CD14-positive monocyte (primary cell): ENCODE measurements around the gene TECPR2. TPM values are rescaled to one million over a fixed set of nuclear protein-coding genes. Genes with fewer than 3 reads are reported as not detected.

Source experiments
- DNase-seq, 3 donors: peaks; one replicate each; pipeline ENCODE4 v3.0.0-alpha.2; 2011 to 2022
- H2AFZ ChIP-seq: 2 replicates; pipeline ENCODE4 v1.6.0; 2012; ENCODE audit warnings: mild to moderate bottlenecking, low read depth, low read length, inconsistent platforms; ENCODE audit not compliant: insufficient read depth, poor library complexity, severe bottlenecking
- H3K27ac ChIP-seq, 2 donors: 1 replicate in 1 of 2; 2 replicates in 1 of 2; pipeline ENCODE4 v1.5.1; 2012 to 2013; ENCODE audit warnings: low read length in 2 of 2, control low read depth in 1 of 2, inconsistent platforms in 1 of 2, low read depth in 1 of 2, mild to moderate bottlenecking in 1 of 2
- H3K27me3 ChIP-seq, 2 donors: one replicate each; pipeline versions ENCODE4 v1.6.0 to v1.6.1; 2011 to 2013; ENCODE audit warnings: low read length in 2 of 2; ENCODE audit not compliant: control insufficient read depth in 2 of 2, insufficient read depth in 2 of 2
- H3K36me3 ChIP-seq, 2 donors: replicated peaks in 1 of 2; 1 replicate in 1 of 2; 2 replicates in 1 of 2; pipeline versions ENCODE4 v1.5.1 to v1.6.1; 2012 to 2013; ENCODE audit warnings: low read length in 2 of 2, control low read depth in 1 of 2, inconsistent platforms in 1 of 2, mild to moderate bottlenecking in 1 of 2; ENCODE audit not compliant: insufficient read depth in 2 of 2, control insufficient read depth in 1 of 2
- H3K4me1 ChIP-seq, 2 donors: 1 replicate in 1 of 2; 2 replicates in 1 of 2; pipeline versions ENCODE4 v1.5.1 to v1.6.1; 2012 to 2013; ENCODE audit warnings: low read length in 2 of 2, control low read depth in 1 of 2, inconsistent platforms in 1 of 2, mild to moderate bottlenecking in 1 of 2, moderate library complexity in 1 of 2; ENCODE audit not compliant: insufficient read depth in 2 of 2, control insufficient read depth in 1 of 2
- H3K4me2 ChIP-seq: replicated peaks from 2 replicates; pipeline ENCODE3; 2012; ENCODE audit warnings: low read length, moderate library complexity, mild to moderate bottlenecking; ENCODE audit not compliant: poor library complexity, severe bottlenecking; ENCODE audit errors: extremely low read depth
- H3K4me3 ChIP-seq, 3 experiments: fragments of 200-600 bp in 1 of 3; sonication (generic) in 1 of 3; replicated peaks in 1 of 3; 1 replicate in 2 of 3; 2 replicates in 1 of 3; pipeline ENCODE4 v1.5.1; 2011 to 2013; ENCODE audit warnings: low read length in 3 of 3, mild to moderate bottlenecking in 3 of 3, control low read depth in 2 of 3, low read depth in 2 of 3, inconsistent platforms in 1 of 3, moderate library complexity in 1 of 3
- H3K79me2 ChIP-seq: 2 replicates; pipeline ENCODE4 v1.6.0; 2012; ENCODE audit warnings: mild to moderate bottlenecking, control low read depth, inconsistent platforms, low read length, moderate library complexity; ENCODE audit not compliant: insufficient read depth
- H3K9ac ChIP-seq: 2 replicates; pipeline ENCODE4 v1.6.0; 2017; ENCODE audit warnings: low read length, mild to moderate bottlenecking; ENCODE audit not compliant: insufficient read depth, poor library complexity, severe bottlenecking
- H3K9me3 ChIP-seq, 2 donors: replicated peaks in 1 of 2; 1 replicate in 1 of 2; 2 replicates in 1 of 2; pipeline versions ENCODE4 v1.5.1 to v1.6.1; 2012 to 2013; ENCODE audit warnings: low read length in 2 of 2, control low read depth in 1 of 2; ENCODE audit not compliant: control insufficient read depth in 1 of 2, insufficient read depth in 1 of 2
- H4K20me1 ChIP-seq: 2 replicates; pipeline ENCODE4 v1.6.0; 2012; ENCODE audit warnings: mild to moderate bottlenecking, low read length, control low read depth, moderate library complexity; ENCODE audit not compliant: insufficient read depth
- H3K27ac Mint-ChIP-seq, 7 donors: one replicate each; pipeline ENCODE4 v1.8.0; 2020; ENCODE audit warnings: mild to moderate bottlenecking in 7 of 7, mixed read lengths in 7 of 7, moderate library complexity in 6 of 7, inconsistent platforms in 2 of 7
- H3K27me3 Mint-ChIP-seq, 3 donors: one replicate each; pipeline ENCODE4 v1.8.0; 2021 to 2022; ENCODE audit warnings: low read depth in 3 of 3, mild to moderate bottlenecking in 3 of 3, mixed read lengths in 3 of 3, moderate library complexity in 3 of 3, inconsistent platforms in 1 of 3
- H3K36me3 Mint-ChIP-seq, 2 donors: one replicate each; pipeline ENCODE4 v1.8.0; 2020; ENCODE audit warnings: mixed read lengths in 2 of 2, inconsistent platforms in 1 of 2, mild to moderate bottlenecking in 1 of 2
- H3K4me1 Mint-ChIP-seq: one replicate; pipeline ENCODE4 v1.8.0; 2020; ENCODE audit warnings: mild to moderate bottlenecking, mixed read lengths
- H3K4me3 Mint-ChIP-seq, 2 donors: one replicate each; pipeline ENCODE4 v1.8.0; 2020; ENCODE audit warnings: mild to moderate bottlenecking in 2 of 2, mixed read lengths in 2 of 2, moderate library complexity in 1 of 2
- H3K9me3 Mint-ChIP-seq, 7 donors: one replicate each; pipeline ENCODE4 v1.8.0; 2020 to 2022; ENCODE audit warnings: mixed read lengths in 7 of 7, mild to moderate bottlenecking in 6 of 7, moderate library complexity in 6 of 7, inconsistent platforms in 2 of 7
- CTCF ChIP-seq: fragments of 200-600 bp; IDR thresholded peaks from one replicate; pipeline ENCODE4 v1.8.0; 2022; ENCODE audit warnings: antibody characterized with exemption, mild to moderate bottlenecking
- WGBS: methylation state at CpG from one replicate; pipeline ENCODE4 v1.1.5; 2013; ENCODE audit warnings: missing lambda C conversion rate; ENCODE audit not compliant: insufficient coverage; 5-methylcytosine and 5-hydroxymethylcytosine counted together
- intact Hi-C, 2 donors: fragments of 100-400 bp; cut with micrococcal nuclease; formaldehyde crosslinking; loops; one replicate each; pipeline versions ENCODE4 v1.15.0 to v1.15.1; 2023
- polyA minus RNA-seq: library from RNA; depleted of rRNA, polyadenylated mRNA; stranded (reverse); fragments of >200 nt; gene quantifications from 2 replicates; pipeline ENCODE4 v1.2.3, GENCODE V29; 2012
- polyA plus RNA-seq, 3 donors: library from polyadenylated mRNA; depleted of rRNA in 1 of 3; unstranded in 2 of 3; stranded (reverse) in 1 of 3; fragments of 300-500 nt in 2 of 3; fragments of >200 nt in 1 of 3; fragmentation: Illumina TruSeq in 2 of 3; gene quantifications; 1 replicate in 2 of 3; 2 replicates in 1 of 3; pipeline ENCODE4 v1.2.3, GENCODE V29; 2012 to 2021
- total RNA-seq, 12 experiments: library from RNA in 1 of 12; stranded (reverse) in 1 of 12; fragments of 120-200 nt in 1 of 12; gene quantifications; one replicate each; pipeline ENCODE4 v1.2.4 and lab custom pipeline; 2013 to 2026; ENCODE audit warnings: mixed read lengths in 6 of 12, inconsistent platforms in 1 of 12

Gene TECPR2
- 8.5 TPM for total RNA-seq (2013)
- polyA plus RNA-seq (10 to 100 TPM in 1 of 3 donors, 1 to 10 TPM in 2; 2.8 to 10.4 (median 6.4) TPM), polyA minus RNA-seq (6.0 and 14.1 TPM in 2 replicates), total RNA-seq (lab: John Stamatoyannopoulos, UW) (8.6 to 27.8 (median 20.0) reads per million in 11 experiments)

- H2AFZ ChIP-seq, result peak within 1 kb of the TSS; percentile 88
- peak within 1 kb of the TSS; percentile 92 to 100 for H3K27ac ChIP-seq
- peaks cover 15% of the 10 kb centered on the region for H3K4me1 Mint-ChIP-seq
- no peaks in the 10 kb centered on the region for H3K9me3 ChIP-seq
- H3K4me3 Mint-ChIP-seq, result peak within 1 kb of the TSS; percentile 94 to 96
- H3K4me3 ChIP-seq, result peak within 1 kb of the TSS; percentile 90 to 95 (median 94)
- H3K27me3 ChIP-seq, result no peaks in the 10 kb centered on the region
- peak within 1 kb of the TSS; percentile 84 for H3K4me2 ChIP-seq
- TF ChIP-seq CTCF, result no peak
- peak; percentile 94 for DNase-seq
- peaks cover 0 to 2% (median 0%) of the 10 kb centered on the region in 3 donors for H3K27me3 Mint-ChIP-seq
- H3K9me3 Mint-ChIP-seq, result peaks cover 0 to 2% (median 0%) of the 10 kb centered on the region in 7 donors
- H3K9ac ChIP-seq, result peak within 1 kb of the TSS; percentile 95
- H3K4me1 ChIP-seq, result peaks cover 22 to 31% of the 10 kb centered on the region in 2 donors
- no peaks in the 10 kb centered on the region for H4K20me1 ChIP-seq
- peaks cover 26 to 28% of the 10 kb centered on the region in 2 donors for H3K36me3 Mint-ChIP-seq
- intact Hi-C loops, result loop anchor here (5.0 to 10.0 kb wide), 4 partner anchors 45 to 275 kb away; partner anchors contain the start of genes ANKRD9 (in 1 of the 2), HSP90AA1 (in 1 of the 2) and ZNF839 (in 1 of the 2)
- peaks cover 59% of the 10 kb centered on the region for H3K79me2 ChIP-seq
- H3K36me3 ChIP-seq, result peaks cover 14 to 24% of the 10 kb centered on the region in 2 donors
- WGBS, result under 1% methylated on average over 58 of the region's 58 CpGs
- peak within 1 kb of the TSS in 6 of 7 donors; percentile 96 to 99 (median 98) for H3K27ac Mint-ChIP-seq
These were observed at the start of gene TECPR2, which contains the start of gene CINP for GRCh38 chr14:102362545-102363181. TSS of gene TECPR2 (plus strand) at chr14:102362941. CDS start at chr14:102376722, 13,781 bp downstream. TSS of gene CINP (minus strand) at chr14:102362890. CDS start at chr14:102362851, 39 bp downstream.

- DNase-seq, result peak; percentile 67 to 79 (median 77)
- no peak overlapping the region for H3K27ac ChIP-seq
- peaks cover 44% of the 10 kb centered on the region for H3K4me1 Mint-ChIP-seq
- H3K4me1 ChIP-seq, result peaks cover 45 to 49% of the 10 kb centered on the region in 2 donors
- under 1% methylated on average over 49 of the region's 52 CpGs for WGBS
- H3K9ac ChIP-seq, result peak overlapping the region; percentile 32
- H3K9me3 Mint-ChIP-seq, result no peaks in the 10 kb centered on the region
- H3K36me3 Mint-ChIP-seq, result no peaks in the 10 kb centered on the region
- H3K27ac Mint-ChIP-seq, result peak overlapping the region in 4 of 7 donors; percentile 25 to 75 (median 72)
- peak overlapping the region; percentile 97 for H3K4me2 ChIP-seq
- no peaks in the 10 kb centered on the region for H3K27me3 ChIP-seq
- H3K36me3 ChIP-seq, result no peaks in the 10 kb centered on the region
- peak overlapping the region; percentile 40 to 82 (median 54) for H3K4me3 ChIP-seq
- H3K27me3 Mint-ChIP-seq, result peaks cover 4 to 13% (median 5%) of the 10 kb centered on the region in 3 donors
- no peaks in the 10 kb centered on the region for H3K79me2 ChIP-seq
- H3K4me3 Mint-ChIP-seq, result peak overlapping the region; percentile 83 to 95
- intact Hi-C loops, result loop anchor here in 1 of 2 donors (2.0 to 10.0 kb wide), 6 partner anchors 48 to 350 kb away; partner anchors contain the start of genes CINP, DYNC1H1, HSP90AA1 and TECPR2
- no peaks in the 10 kb centered on the region for H4K20me1 ChIP-seq
- TF ChIP-seq CTCF, result peak; percentile 99
- H3K9me3 ChIP-seq, result no peaks in the 10 kb centered on the region
- H2AFZ ChIP-seq, result peak overlapping the region; percentile 89
These were observed 48.3 kb upstream of the TECPR2 start for GRCh38 chr14:102314242-102315011.
